ENCODE data around the gene METTL24.

DNA sequence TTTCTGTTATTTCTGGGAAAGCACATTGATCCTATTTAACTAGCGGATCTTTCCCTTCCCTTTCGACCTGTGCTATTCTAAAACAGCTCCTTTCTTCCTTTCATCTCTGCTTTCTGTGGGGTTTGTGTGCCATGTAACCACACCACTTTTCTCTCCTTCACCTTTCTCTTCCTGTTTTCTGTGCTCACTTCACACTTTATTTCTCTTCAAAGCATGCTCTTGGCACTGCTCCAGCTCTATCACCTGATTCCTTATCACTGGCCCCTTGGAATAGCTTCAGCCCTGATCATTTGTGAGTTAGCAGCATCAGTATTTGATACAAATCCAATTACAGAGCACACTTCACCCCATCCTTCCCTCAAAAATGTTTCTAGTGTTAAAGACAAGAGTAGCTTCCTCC, 8.1 kb upstream of the METTL24 start:
- TF ChIP-seq, protein P1, sequence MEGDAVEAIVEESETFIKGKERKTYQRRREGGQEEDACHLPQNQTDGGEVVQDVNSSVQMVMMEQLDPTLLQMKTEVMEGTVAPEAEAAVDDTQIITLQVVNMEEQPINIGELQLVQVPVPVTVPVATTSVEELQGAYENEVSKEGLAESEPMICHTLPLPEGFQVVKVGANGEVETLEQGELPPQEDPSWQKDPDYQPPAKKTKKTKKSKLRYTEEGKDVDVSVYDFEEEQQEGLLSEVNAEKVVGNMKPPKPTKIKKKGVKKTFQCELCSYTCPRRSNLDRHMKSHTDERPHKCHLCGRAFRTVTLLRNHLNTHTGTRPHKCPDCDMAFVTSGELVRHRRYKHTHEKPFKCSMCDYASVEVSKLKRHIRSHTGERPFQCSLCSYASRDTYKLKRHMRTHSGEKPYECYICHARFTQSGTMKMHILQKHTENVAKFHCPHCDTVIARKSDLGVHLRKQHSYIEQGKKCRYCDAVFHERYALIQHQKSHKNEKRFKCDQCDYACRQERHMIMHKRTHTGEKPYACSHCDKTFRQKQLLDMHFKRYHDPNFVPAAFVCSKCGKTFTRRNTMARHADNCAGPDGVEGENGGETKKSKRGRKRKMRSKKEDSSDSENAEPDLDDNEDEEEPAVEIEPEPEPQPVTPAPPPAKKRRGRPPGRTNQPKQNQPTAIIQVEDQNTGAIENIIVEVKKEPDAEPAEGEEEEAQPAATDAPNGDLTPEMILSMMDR (conservative IDR thresholded peaks at IDR 0.05 in 1 of 2, IDR thresholded peaks at IDR 0.05 in 1 of 2; ENCODE audit: extremely low read depth in 1 of 2, insufficient read depth in 1 of 2, low read depth in 1 of 2, low read length in 2 of 2) = no peak
- TF ChIP-seq EZH2 (IDR thresholded peaks at IDR 0.05; ENCODE audit: borderline replicate concordance, low read length) = no peak

All from mammary epithelial cell (primary cell).